ENCODE measurements around the gene FKBP4. TPM values are rescaled to one million over a fixed set of nuclear protein-coding genes. Genes with fewer than 3 reads are reported as not detected.

The FKBP4 gene
- total and polyA plus RNA-seq, 2 experiments from 2014 or later = 126 to 223 TPM

DNA sequence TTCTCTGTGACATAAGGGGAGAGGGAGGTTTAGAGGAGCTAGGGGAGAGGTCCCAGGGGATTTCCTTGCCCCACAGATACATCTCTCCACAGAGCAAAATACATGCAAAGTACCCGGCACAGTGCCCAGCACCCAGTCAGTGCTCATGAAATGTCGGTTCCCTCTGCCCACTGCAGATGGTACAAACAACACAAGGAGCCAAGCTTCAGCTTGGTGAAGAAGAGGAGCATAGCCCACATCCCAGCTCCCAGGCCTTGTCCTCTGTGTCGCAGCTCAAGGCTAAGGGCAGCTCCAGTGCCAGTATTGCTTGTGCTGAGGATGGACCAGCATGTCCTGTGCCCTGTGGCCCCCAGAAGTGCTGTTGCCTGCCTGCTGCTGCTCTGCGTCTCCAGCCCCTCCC, 35.0 kb upstream of the FKBP4 start:
- Histone ChIP-seq H3K79me2 (replicated peaks; ENCODE audit: insufficient read depth) (no peaks in the 10 kb centered on the region), H3F3A (replicated peaks; ENCODE audit: low read depth) (no peaks in the 10 kb centered on the region), H3K4me2 (no peak overlapping the region), H3K27me3 (ENCODE audit: insufficient read depth) (no peaks in the 10 kb centered on the region), H4K20me1 (replicated peaks; ENCODE audit: insufficient read depth) (no peaks in the 10 kb centered on the region), H3K27ac (ENCODE audit: low read depth) (no peak overlapping the region), H3K36me3 (ENCODE audit: insufficient read depth) (no peaks in the 10 kb centered on the region), H3K4me3 (no peak overlapping the region), H2AFZ (no peak overlapping the region), H3K9me2 (ENCODE audit: insufficient read depth) (peaks cover 2% of the 10 kb centered on the region; the same call in 1 of the 2 replicates), H3K4me1 (ENCODE audit: insufficient read depth) (peaks cover 21% of the 10 kb centered on the region)
- H3K4me1 Mint-ChIP-seq = peaks cover 17% of the 10 kb centered on the region
- TF ChIP-seq, protein P1, sequence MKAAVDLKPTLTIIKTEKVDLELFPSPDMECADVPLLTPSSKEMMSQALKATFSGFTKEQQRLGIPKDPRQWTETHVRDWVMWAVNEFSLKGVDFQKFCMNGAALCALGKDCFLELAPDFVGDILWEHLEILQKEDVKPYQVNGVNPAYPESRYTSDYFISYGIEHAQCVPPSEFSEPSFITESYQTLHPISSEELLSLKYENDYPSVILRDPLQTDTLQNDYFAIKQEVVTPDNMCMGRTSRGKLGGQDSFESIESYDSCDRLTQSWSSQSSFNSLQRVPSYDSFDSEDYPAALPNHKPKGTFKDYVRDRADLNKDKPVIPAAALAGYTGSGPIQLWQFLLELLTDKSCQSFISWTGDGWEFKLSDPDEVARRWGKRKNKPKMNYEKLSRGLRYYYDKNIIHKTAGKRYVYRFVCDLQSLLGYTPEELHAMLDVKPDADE (IDR thresholded peaks at IDR 0.05) = no peak
- TF ChIP-seq STAT1 (IDR thresholded peaks at IDR 0.05; ENCODE audit: unreplicated experiment) (no peak), ZNF114 (CRISPR knock-in tag; IDR thresholded peaks at IDR 0.05) (no peak), CREB1 (CRISPR knock-in tag; IDR thresholded peaks at IDR 0.05; ENCODE audit: low read depth) (no peak), NANOG (IDR thresholded peaks at IDR 0.05; ENCODE audit: borderline replicate concordance) (no peak), JUNB (IDR thresholded peaks at IDR 0.05; ENCODE audit: unreplicated experiment) (no peak), ZNF331 (CRISPR knock-in tag; IDR thresholded peaks at IDR 0.05; ENCODE audit: low read depth) (no peak), ZNF462 (CRISPR knock-in tag; IDR thresholded peaks at IDR 0.05) (no peak), REST (IDR thresholded peaks at IDR 0.05; ENCODE audit: unreplicated experiment) (no peak), EZH2phosphoT487 (IDR thresholded peaks at IDR 0.05; ENCODE audit: unreplicated experiment) (no peak), EZH2 (IDR thresholded peaks at IDR 0.05; ENCODE audit: low read depth, unreplicated experiment) (no peak), POLR2AphosphoS5 (IDR thresholded peaks at IDR 0.05; ENCODE audit: low read depth) (no peak), CTCF (conservative IDR thresholded peaks at IDR 0.05; ENCODE audit: low read depth in 2 of 2) (no peak)
- no peaks in the 10 kb centered on the region for H3K36me3 Mint-ChIP-seq (ENCODE audit: low read depth)
- H3K27me3 Mint-ChIP-seq (ENCODE audit: insufficient read depth, low read depth, poor library complexity) = no peaks in the 10 kb centered on the region
- ATAC-seq = no peak
- H3K27ac Mint-ChIP-seq = no peak overlapping the region
- no peak for DNase-seq (ENCODE audit: low spot score)
- no peaks in the 10 kb centered on the region; the same call in 2 of the 3 replicates for H3K9me3 Mint-ChIP-seq
- H3K4me3 Mint-ChIP-seq = no peak overlapping the region

Data from GM23338 (cell line).